ENCODE data around the gene SKP1. TPM values are rescaled to one million over a fixed set of nuclear protein-coding genes. Genes with fewer than 3 reads are reported as not detected.
A peak's percentile ranks its signal among the peaks of the same experiment; 100 is the strongest.

Gene SKP1
- total RNA-seq, 2 donors from 2014 or later = 287 to 360 TPM

GRCh38 chr5:134145779-134146581 lies 30.8 kb downstream of the SKP1 start:
- DNase-seq (ENCODE audit: low spot score) = peak; percentile 85
- Histone ChIP-seq H3K9me3 (no peaks in the 10 kb centered on the region), H3K4me3 (no peak overlapping the region), H3K27ac (no peak overlapping the region), H3K27me3 (no peaks in the 10 kb centered on the region), H3K4me1 (peaks cover 0 to 26% of the 10 kb centered on the region in 2 donors), H3K36me3 (peaks cover 67% of the 10 kb centered on the region)
- peak; percentile 95 to 96 for TF ChIP-seq CTCF (IDR thresholded peaks at IDR 0.05)

GRCh38 chr5:134145041-134145757 lies 31.6 kb downstream of the SKP1 start:
- no peaks in the 10 kb centered on the region for H3K9me3 ChIP-seq
- TF ChIP-seq CTCF (IDR thresholded peaks at IDR 0.05) = no peak
- H3K27me3 ChIP-seq = no peaks in the 10 kb centered on the region
- H3K4me1 ChIP-seq = peaks cover 0 to 23% of the 10 kb centered on the region in 2 donors
- no peak overlapping the region for H3K27ac ChIP-seq
- DNase-seq (ENCODE audit: low spot score) = peak; percentile 36
- H3K36me3 ChIP-seq = peaks cover 64% of the 10 kb centered on the region
- H3K4me3 ChIP-seq = no peak overlapping the region

GRCh38 chr5:134143944-134144941 lies 32.5 kb downstream of the SKP1 start:
- H3K27me3 ChIP-seq = no peaks in the 10 kb centered on the region
- TF ChIP-seq CTCF (IDR thresholded peaks at IDR 0.05) = no peak
- peaks cover 56% of the 10 kb centered on the region for H3K36me3 ChIP-seq
- peak; percentile 49 for DNase-seq (ENCODE audit: low spot score)
- no peaks in the 10 kb centered on the region for H3K9me3 ChIP-seq
- H3K4me1 ChIP-seq = peaks cover 0 to 13% of the 10 kb centered on the region in 2 donors
- H3K27ac ChIP-seq = no peak overlapping the region
- no peak overlapping the region for H3K4me3 ChIP-seq

- H3K27ac ChIP-seq = no peak overlapping the region
- H3K4me3 ChIP-seq = no peak overlapping the region
- peaks cover 0 to 12% of the 10 kb centered on the region in 2 donors for H3K4me1 ChIP-seq
- peak; percentile 43 for DNase-seq (ENCODE audit: low spot score)
- no peaks in the 10 kb centered on the region for H3K27me3 ChIP-seq
- no peaks in the 10 kb centered on the region for H3K9me3 ChIP-seq
- no peak for TF ChIP-seq CTCF (IDR thresholded peaks at IDR 0.05)
- peaks cover 48% of the 10 kb centered on the region for H3K36me3 ChIP-seq
Observed at GRCh38 chr5:134143431-134143830, 33.3 kb downstream of the SKP1 start.

- DNase-seq (ENCODE audit: low spot score) = peak; percentile 50
Observed at GRCh38 chr5:134142806-134143205, 33.9 kb downstream of the SKP1 start.

More at GRCh38 chr5:134142806-134143205, 33.9 kb downstream of the SKP1 start:
- TF ChIP-seq CTCF (IDR thresholded peaks at IDR 0.05) = no peak
- Histone ChIP-seq H3K27ac (no peak overlapping the region), H3K36me3 (peaks cover 46% of the 10 kb centered on the region), H3K9me3 (no peaks in the 10 kb centered on the region), H3K27me3 (no peaks in the 10 kb centered on the region), H3K4me1 (peaks cover 0 to 12% of the 10 kb centered on the region in 2 donors), H3K4me3 (no peak overlapping the region)
